Activated CD4-positive, alpha-beta memory T cell treated with anti-CD3 and anti-CD28 coated beads for 36 hours (primary cell): ENCODE data around the gene ALG9. TPM values are rescaled to one million over a fixed set of nuclear protein-coding genes. Genes with fewer than 3 reads are reported as not detected.

Experiments used
- CTCF ChIA-PET: fragments of 350-600 bp; sonication (Branson Sonifier 250); formaldehyde crosslinking; loops from one replicate; lab custom pipeline; 2021; ENCODE audit warnings: antibody characterized with exemption, inconsistent platforms; lab: Charles Lee
- POLR2A ChIA-PET: fragments of 350-600 bp; sonication (Branson Sonifier 250); formaldehyde crosslinking; loops from one replicate; lab custom pipeline; 2021; ENCODE audit warnings: antibody characterized with exemption; lab: Charles Lee
- DNase-seq: peaks from one replicate; pipeline ENCODE4 v3.0.0-alpha.2; 2020
- H3K27ac Mint-ChIP-seq: one replicate; pipeline ENCODE4 v1.8.0; 2021; ENCODE audit warnings: mixed read lengths
- H3K27me3 Mint-ChIP-seq: one replicate; pipeline ENCODE4 v1.8.0; 2021; ENCODE audit warnings: mixed read lengths
- H3K36me3 Mint-ChIP-seq: one replicate; pipeline ENCODE4 v1.8.0; 2021; ENCODE audit warnings: mixed read lengths
- H3K4me1 Mint-ChIP-seq: one replicate; pipeline ENCODE4 v1.8.0; 2021; ENCODE audit warnings: low read depth, mixed read lengths
- H3K4me3 Mint-ChIP-seq: one replicate; pipeline ENCODE4 v1.8.0; 2021; ENCODE audit warnings: mild to moderate bottlenecking, mixed read lengths
- H3K9me3 Mint-ChIP-seq: one replicate; pipeline ENCODE4 v1.8.0; 2021; ENCODE audit warnings: mixed read lengths
- intact Hi-C: fragments of 100-400 bp; cut with micrococcal nuclease; formaldehyde crosslinking; loops from one replicate; pipeline ENCODE4 v1.15.1; 2023
- total RNA-seq, 2 experiments: library from RNA; stranded (reverse); gene quantifications; one replicate each; pipeline ENCODE4 v1.2.3, GENCODE V29; 2021

Gene ALG9
- total RNA-seq, 2 experiments from 2014 or later = 23.6 to 26.7 TPM

GRCh38 chr11:111736621-111737443 lies 134.5 kb downstream of the ALG9 start:
- POLR2A ChIA-PET = interaction anchor here (1.5 kb wide), 1 partner anchor 11 kb away, joined by 3 read pairs; no protein-coding TSS in a partner anchor
- Mint-ChIP-seq H3K4me1 (peaks cover 6% of the 10 kb centered on the region), H3K27ac (no peak overlapping the region), H3K9me3 (no peaks in the 10 kb centered on the region), H3K36me3 (peaks cover 18% of the 10 kb centered on the region), H3K27me3 (no peaks in the 10 kb centered on the region), H3K4me3 (no peak overlapping the region)
- CTCF ChIA-PET = no interaction called here
- DNase-seq = no peak
- intact Hi-C loops = no loop called here

Other genes starting within 250 kb of the ALG9 start
- 10 to 100 TPM; 49.4 to 51.1 TPM for gene PPP2R1B, start 105.2 kb downstream of the ALG9 start, total RNA-seq
- 1 to 10 TPM; 5.2 to 5.6 TPM for gene FDXACB1, start 7.6 kb upstream of the ALG9 start, total RNA-seq
- gene CFAP68, start 8.0 kb upstream of the ALG9 start, total RNA-seq = 10 to 100 TPM; 29.9 to 33.6 TPM
- gene CRYAB, start 40.2 kb upstream of the ALG9 start, total RNA-seq = not detected
- not detected for gene HSPB2, start 41.2 kb upstream of the ALG9 start, total RNA-seq
- not detected for gene C11orf52, start 47.3 kb upstream of the ALG9 start, total RNA-seq
- gene DIXDC1, start 65.8 kb upstream of the ALG9 start, total RNA-seq = 10 to 100 TPM; 13.3 to 14.9 TPM
- gene DLAT, start 153.8 kb upstream of the ALG9 start, total RNA-seq = 10 to 100 TPM; 36.4 to 39.0 TPM
- under 1 TPM; 0.36 to 0.56 TPM for gene PIH1D2, start 202.4 kb upstream of the ALG9 start, total RNA-seq
- gene NKAPD1, start 202.7 kb upstream of the ALG9 start, total RNA-seq = 10 to 100 TPM; 17.5 to 19.4 TPM
- gene TIMM8B, start 215.2 kb upstream of the ALG9 start, total RNA-seq = 10 to 100 TPM; 36.5 to 38.4 TPM
- gene SDHD, start 215.3 kb upstream of the ALG9 start, total RNA-seq = 10 to 100 TPM; 72.7 to 91.6 TPM